Daoy (cell line): ENCODE data around the gene C16orf87. TPM values are rescaled to one million over a fixed set of nuclear protein-coding genes. Genes with fewer than 3 reads are reported as not detected.
"Not testable (repeated sequence)": the region's sequence is repeated elsewhere in the genome, so short reads cannot be mapped to it uniquely, and the experiment has no call there.

Experiments
- DNase-seq: peaks from one replicate; pipeline ENCODE4 v3.0.0-alpha.2; 2015; ENCODE audit warnings: low read depth
- total RNA-seq: library from RNA; depleted of rRNA; stranded (reverse); fragments of >200 nt; shearing (Covaris generic); gene quantifications from 2 replicates; pipeline ENCODE4 v1.2.3, GENCODE V29; 2014

Gene C16orf87
- total RNA-seq, 1 experiment from 2014 or later, result 17.4 TPM

DNA sequence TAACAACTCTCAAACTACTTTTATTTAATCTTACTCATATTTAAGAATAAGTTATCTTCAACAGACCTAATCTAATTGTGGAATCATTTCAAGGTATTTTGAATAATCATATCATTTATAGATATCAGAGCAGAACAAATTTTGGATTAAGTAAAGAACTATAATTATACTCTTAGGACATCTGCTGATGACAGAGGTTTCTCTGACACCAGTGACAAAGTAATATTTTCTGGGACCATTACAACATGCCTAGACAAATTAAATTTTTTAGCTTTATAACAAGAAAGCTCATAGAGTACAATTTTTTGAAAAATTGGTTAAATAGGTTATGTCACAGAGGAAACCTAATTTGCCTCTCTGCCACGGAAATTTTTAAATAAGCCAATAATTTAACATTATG, 30.5 kb downstream of the C16orf87 start:
- no peak for DNase-seq

DNA sequence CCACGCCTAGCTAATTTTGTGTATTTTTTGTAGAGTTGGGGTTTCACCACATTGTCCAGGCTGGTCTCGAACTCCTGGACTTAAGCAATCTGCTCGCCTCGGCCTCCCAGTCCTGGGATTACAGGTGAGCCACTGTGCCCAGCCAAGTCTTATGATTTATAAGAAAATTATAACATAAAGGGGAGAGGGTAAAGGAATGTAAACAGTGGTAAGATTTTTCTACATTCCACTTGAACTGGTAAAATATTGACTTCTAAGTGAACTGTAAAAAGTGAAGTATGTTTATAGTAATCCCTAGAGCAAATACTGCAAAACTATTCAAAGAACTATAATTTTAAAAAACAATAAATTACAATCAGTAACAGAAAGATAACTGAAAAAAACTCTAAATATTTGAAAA, 33.5 kb downstream of the C16orf87 start:
- no peak for DNase-seq

DNA sequence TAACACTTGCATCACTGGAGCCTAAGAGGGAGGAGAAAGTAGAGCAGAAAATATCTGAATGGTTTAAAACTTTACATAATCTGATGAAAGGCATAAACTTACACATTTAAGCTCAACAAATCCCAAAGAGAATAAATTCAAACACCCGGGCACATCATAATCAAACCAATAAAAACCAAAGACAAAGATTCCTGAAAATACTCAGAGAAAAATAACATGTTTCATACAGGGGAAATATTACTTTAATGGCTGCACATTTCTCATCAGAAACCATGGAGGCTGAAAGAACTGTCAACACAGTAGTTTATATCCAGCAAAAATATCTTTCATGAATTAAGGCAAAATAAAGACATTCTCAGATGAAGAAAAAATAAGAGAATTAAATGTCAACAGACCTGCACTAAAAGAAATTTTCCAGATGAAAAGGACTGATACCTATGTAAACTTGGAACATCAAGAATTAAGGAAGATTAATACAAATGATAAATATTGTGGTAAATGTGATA, 34.2 kb downstream of the C16orf87 start:
- no peak for DNase-seq

DNA sequence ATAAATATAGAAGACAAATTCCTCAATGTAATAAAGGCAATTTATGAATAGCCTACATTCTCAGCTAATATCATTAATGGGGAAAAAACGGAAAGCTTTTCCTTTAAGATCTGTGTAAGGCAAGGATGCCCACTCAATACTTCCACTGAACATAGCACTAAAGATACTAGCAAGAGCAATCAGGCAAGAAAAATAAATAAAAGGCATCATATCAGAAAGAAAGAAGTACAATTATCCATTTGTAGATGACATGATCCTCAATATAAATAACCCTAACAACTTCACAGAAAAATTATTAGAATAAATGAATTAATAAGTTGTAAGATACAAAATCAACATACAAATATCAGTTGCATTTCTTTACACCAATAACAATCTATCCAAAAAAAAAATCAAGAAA, 37.1 kb downstream of the C16orf87 start:
- no peak for DNase-seq

DNA sequence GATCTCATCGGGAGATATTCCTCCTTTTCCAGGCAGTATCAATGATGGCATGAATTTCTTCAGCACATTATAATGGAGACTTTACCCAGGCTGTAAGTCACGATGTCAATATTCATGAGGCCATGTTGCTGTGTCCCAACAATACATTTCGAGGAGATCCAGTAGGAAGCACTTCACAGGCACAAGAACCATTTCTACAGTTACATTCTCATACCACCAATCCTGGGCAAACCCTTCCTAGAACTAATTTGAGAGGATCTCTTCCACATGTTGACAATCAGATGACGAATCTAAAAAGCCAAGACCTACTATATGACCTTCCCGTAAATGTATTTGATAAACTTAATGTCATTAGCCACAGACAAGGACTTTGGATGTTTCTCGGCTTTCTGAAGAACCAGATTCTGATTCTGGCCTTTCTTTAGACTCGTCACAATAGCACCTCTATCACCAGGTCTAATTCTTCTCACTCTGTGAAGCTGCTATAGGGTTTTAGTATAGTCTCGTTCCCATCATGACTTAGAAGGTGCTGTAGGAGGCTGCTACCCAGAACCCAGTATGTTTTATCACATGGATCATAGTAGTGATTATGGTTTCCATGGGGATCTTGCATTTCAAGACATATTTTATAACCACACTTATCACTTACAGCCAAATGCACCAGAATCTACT, 40.2 kb downstream of the C16orf87 start:
- no peak for DNase-seq

DNA sequence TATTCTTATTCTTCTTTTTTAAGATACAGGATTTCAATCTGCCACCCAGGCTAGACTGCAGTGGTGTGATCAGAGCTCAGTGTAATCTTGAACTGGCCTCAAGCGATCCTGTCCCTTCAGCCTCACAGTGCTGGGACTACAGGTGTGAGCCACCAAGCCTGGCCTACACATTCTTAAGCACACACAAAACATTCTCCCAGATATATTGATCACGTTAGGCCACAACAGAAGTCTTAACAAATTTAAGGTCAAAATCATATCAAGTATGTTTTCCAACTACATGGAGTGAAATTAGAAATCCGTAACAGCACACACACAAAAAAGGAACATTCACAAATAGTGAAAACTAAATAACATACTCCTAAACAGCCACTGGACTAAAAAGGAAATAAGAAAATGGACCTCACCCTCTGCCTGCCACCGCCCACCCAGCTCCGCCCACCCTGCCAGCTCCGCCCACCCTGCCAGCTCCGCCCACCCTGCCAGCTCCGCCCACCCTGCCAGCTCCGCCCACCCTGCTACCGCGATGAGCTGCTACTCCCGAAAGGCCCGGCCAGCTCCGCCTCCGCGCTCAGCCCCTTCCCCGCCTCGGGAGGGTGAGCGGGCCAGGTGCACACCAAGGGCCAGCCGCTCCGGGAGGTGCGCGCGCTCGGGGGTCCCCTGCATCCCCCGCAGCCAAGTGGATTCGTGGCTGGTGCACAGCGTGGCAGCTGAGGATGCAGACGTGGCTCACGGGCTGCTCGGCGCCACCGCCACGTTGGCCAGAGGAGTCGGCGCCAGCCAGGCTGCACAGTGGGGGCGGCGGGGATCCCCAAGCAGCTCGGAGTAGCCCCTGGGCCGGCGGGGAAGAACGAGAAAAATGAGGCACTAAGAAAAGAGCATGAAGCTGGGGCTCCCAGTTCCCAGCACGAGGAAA, 41.2 kb downstream of the C16orf87 start:
- peak; percentile 71 for DNase-seq

DNA sequence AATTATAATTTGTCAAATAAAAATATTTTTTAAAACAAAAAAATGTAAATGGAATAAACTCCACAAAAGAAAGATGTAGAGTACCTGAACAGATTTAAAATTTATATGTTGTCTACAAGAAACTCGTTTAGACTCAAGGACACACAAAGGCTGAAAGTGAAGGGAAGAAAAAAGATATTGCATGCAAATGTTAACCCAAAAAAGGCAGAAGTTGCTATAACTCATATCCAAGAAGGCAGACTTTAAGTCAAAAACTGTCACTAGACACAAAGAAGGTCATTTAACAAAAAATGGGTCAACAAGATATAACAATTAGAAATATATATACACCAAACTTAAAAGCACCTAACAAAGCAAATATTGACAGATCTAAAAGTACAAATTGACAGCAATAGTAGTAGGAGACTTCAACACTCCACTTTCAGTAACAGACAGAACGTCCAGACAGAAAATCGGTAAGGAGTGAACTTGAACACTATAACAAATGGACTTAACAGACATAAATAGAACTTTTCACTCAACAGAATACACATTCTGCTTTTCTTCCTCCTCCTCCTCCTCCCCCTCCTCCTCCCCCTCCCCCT, 42.0 kb downstream of the C16orf87 start:
- DNase-seq, result no peak

DNA sequence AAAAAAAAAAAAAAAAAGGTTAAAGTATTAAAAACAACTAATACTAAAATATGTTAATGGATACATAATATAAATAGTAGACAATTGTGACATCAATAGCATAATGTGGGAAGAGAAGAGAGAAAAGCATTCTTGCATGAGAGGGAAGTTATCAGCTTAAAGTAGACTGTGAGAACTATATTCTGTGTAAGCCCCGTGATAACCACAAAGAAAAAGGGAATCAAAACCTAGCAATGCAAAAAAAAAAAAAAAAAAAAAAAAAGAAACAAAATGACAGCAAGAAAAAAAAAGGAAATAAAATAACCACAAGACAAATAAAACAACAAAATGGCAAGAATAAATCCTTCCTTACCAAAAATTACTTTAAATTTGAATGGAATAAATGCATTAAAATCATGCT, 43.1 kb downstream of the C16orf87 start:
- DNase-seq, result no peak

DNA sequence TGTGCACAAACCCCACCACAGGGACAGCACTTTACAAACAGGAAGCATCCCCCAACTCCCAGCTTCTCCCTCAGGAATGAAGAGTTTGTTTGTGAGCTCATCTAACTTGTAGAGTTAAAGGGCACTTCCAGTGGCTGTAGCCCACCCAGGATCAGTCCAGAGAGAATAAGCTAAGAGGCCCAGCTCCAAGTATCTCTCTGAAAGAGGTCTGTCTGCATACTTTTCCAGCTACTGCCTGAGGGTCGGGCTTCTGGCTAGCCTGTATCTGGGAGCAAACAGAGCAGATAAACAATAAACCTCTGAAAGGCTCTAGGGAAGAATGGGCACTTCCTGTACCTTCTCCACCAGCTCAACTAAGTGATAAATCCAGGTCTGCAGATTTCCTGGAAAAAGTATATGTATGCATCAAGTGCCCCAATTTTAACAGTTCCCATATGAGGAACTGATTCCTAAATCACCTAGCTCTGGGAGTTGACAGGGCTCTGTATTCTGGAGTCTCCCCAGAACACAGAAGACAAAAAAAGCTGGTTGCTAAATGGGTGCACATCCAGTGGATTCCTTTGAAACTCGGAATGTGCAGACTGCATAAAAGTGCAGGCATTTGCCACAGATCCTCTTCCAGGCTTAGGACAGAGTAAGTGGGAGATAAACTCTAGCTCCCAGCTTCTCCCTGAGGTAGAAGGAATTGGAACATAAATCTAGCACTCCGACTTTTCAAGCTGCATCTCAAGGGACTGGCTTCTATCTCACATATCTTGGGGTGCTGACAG, 45.7 kb downstream of the C16orf87 start:
- no peak for DNase-seq

DNA sequence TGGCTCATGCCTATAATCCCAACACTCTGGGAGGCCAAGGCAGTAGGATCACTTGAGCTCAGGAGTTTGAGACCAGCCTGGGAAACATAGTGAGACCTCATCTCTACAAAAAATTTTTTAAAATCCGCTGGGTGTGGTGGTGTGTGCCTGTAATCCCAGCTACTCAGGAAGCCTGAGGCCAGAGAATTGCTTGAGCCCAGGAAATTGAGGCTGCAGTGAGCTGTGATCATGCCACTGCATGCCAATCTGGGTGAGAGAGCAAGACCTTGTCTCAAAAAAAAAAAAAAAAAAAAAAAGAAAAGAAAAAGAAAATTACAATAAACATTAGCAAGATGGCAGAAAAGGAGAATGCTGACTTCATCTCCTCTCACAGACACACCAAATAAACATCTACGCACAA, 46.4 kb downstream of the C16orf87 start:
- not testable (repeated sequence) for DNase-seq

DNA sequence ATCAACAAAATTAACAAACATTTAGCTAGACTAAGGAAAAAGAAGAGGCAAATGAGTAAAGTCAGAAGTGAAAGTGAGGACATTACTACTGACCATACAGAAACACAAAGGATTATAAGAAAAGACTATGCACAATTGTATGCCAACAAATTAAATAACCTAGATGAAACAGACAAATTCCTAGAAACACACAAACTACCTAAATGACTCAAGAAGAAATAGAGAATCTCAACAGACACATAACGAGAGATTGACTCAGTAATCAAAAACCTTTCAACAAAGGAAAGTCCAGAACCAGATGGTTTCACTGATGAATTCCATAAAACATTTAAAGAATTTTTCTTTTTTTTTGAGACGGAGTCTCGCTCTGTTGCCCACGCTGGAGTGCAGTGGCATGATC, 47.2 kb downstream of the C16orf87 start:
- DNase-seq, result no peak

DNA sequence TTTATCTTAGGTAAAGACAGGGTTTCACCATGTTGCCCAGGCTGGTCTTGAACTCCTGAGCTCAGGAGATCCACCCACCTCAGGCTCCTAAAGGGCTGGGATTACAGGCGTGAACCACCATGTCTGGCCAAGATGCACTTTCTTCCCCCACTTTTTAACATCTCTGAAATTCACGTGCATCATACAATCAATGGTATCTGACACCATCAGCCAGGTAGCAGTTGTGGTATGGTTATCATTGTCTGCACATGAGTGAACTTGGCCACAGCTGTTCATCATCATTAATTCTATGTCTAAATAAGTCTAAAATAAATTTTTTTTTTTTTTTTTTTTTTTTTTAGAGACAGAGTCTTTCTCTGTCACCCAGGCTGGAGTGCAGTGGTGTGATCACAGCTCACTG, 48.7 kb downstream of the C16orf87 start:
- no peak for DNase-seq

DNA sequence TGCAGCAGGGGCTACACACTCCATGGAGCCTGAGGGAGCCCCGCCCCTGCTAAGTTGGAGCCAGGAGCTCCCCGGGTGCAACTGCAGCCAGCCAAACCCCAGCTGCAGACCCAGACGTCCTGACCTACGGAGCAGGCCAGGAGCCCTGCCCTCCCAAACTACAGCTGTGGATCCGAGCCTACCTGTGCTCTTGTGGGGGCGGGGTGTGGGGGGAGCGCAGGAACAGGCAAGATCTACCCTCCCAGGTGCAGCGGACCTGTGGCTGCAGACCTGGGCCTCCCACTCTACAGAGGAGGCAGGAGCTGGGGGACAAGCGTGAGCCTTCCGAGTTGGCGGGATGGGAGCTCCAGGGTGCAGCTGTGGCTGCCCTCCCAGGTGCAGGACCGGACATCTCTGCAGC, 53.2 kb downstream of the C16orf87 start:
- DNase-seq, result no peak

DNA sequence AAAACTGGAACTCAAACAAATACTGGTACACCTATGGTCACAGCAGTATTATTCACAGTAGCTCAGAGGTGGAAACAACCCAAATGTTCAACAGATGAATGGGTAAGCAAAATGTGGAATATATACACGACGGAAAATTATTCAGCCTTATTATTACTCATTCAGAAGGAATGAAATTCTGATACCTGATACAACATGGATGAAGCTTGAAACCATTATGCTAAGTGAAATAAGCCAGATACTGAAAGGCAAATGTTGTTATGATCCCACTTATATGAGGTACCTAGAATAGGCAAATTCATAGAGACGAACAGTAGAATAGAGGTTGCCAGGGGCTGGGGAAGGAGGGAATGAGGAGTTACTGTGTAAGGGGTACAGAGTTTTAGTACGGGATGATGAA, 55.8 kb downstream of the C16orf87 start:
- no peak for DNase-seq

DNA sequence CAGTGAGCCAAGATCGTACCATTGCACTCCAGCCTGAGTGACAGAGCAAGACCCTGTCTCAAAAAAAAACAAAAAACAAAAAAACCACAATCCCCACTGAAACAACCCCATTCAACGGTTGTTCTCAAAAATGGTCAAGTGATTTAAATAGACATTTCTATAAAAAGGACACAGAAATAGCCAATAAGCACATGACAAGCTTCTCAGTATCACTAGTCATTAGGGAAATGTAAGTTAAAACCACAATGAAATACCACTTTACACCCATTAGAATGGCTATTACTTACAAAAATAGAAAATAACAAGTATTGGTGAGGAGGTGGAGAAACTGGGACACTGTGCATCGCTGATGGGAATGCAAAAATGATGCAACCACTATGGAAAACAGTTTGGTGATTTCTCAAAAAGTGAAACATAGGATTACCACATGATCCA, 56.2 kb downstream of the C16orf87 start:
- DNase-seq, result no peak

DNA sequence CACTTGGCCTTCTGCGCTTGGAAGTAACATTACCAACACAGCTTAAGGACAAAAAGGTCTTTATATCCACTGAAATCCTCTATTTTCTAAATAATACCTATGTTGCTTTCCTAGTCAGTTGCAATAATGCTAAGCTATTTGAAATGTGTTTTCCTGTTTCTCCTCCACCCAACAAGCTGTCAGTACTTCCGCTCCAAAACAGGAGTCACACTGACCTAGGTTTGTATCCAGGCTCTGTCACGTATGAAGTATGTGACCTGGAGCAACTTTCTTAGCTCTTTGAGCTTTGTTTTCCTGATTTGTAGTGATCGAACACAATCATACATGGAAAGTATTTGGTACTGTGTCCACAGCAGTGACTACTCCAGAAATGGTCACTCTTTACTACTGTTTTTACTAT, 58.5 kb downstream of the C16orf87 start:
- DNase-seq, result no peak

DNA sequence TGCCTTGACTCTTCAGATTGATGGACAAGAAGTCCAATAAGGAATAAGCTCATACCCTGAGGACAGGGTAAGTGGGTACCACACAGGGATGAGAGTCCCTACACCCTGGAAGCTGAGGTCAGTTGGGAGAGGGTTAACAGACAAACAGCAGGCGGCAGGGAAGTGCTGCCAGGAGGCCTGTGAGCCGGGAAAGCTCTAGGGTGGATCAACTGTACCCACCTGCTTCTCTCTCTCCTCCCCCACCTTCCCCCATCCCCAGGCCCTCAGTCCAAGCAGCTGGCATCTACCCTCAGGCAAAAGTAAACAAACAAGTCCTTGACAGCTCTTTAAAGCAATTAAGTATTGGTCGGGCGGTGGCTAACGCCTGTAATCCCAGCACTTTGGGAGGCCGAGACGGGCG, 62.2 kb downstream of the C16orf87 start:
- DNase-seq, result no peak

DNA sequence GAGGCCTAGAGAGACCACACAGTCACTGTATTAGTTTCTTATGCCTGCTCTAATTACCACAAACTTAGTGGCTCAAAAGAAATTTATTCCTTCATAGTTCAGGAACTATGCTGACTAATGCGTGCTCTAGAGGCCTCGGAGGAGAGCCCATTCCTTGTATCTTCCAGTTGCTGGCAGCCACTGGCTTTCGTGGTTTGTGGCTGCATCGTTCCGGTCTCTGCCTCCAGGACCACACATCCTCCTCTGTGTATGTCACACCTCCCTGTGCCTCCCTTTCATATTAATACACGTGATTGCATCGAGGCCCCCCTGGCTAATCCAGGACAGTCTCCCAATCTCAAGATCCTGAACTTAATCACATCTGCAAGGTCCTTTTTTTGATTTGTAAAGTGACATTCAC, 65.9 kb downstream of the C16orf87 start:
- DNase-seq, result peak; percentile 44

DNA sequence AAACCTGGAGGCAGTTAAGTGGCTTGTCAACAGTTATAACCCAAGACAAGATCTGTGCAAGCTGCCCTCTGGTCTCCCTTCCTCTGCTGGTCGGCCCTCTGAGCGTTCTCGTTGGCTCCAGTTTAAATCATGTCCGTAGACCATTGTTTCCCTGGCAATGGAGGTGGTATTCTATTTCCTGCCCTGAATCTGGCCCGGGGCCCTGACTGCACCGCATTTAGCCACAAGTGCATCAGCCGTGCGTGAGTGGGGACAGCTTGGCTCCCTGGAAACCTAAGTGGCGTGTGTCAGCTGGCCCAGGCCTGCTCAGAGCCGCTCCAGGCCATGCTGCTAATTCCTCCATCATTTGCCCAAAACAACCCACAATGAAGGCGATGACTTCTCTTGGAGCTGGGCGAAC, 67.8 kb downstream of the C16orf87 start:
- DNase-seq, result no peak

DNA sequence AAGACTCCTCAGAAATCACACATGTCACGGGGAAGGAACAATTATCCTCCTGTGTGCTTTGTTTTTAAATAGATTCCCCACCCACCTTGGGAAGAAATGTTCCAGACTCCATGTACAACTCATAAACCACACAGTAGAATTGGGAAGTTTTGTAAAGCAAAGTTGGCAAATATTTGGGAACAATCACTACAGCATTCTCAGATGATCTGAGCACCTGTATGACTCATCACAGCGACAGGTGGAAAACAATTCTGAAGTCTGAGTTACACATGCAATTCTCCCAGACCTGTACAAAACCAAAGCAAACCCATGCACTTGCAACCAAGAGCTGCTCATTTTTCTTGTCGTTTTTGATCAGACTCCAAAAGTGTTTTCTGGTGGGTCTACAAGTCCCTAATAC, 68.4 kb downstream of the C16orf87 start:
- no peak for DNase-seq

DNA sequence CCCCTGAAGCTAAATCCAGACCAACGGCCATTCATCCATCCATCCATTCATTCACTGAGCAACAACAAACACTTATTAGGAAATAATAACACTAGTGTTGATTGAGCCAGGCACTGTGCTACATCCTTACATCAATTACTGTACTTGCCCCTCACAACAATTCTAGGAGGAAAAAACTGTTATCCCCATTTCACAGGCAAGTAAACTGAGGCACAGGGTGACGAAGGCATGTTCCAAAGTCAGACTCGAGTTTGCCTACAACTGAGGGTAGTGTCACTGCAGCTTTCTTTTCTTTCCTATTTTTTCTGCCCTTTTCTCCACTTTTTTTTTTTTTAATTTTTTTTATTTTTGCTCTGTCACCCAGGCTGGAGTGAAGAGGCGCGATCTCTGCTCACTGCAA, 71.7 kb downstream of the C16orf87 start:
- no peak for DNase-seq
